ENCODE measurements around the gene CDC16.

The CDC16 gene

DNA sequence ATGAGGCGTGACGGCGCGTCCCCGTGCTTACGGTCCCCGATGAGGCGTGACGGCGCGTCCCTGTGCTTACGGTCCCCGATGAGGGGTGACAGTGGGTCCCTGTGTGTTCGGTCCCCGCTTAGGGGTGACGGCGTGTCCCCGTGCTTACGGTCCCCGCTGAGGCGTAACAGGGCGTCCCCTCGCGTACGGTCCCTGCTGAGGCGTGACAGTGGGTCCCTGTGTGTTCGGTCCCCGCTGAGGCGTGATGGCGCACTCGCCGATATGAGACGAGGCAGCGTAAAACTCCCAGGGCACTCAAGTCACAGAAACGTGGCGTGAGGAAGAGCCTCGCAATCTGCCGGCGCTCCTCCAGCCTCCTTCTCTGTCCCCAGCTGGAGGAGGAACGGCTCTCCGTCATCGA, 34.7 kb upstream of the CDC16 start:
- TF ChIP-seq, protein P1, sequence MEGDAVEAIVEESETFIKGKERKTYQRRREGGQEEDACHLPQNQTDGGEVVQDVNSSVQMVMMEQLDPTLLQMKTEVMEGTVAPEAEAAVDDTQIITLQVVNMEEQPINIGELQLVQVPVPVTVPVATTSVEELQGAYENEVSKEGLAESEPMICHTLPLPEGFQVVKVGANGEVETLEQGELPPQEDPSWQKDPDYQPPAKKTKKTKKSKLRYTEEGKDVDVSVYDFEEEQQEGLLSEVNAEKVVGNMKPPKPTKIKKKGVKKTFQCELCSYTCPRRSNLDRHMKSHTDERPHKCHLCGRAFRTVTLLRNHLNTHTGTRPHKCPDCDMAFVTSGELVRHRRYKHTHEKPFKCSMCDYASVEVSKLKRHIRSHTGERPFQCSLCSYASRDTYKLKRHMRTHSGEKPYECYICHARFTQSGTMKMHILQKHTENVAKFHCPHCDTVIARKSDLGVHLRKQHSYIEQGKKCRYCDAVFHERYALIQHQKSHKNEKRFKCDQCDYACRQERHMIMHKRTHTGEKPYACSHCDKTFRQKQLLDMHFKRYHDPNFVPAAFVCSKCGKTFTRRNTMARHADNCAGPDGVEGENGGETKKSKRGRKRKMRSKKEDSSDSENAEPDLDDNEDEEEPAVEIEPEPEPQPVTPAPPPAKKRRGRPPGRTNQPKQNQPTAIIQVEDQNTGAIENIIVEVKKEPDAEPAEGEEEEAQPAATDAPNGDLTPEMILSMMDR (IDR thresholded peaks at IDR 0.05; ENCODE audit: low read depth, low read length, missing control alignments), result no peak
- no peaks in the 10 kb centered on the region for H3K36me3 ChIP-seq (replicated peaks)
- no peak for DNase-seq
- in situ Hi-C loops (cut with HindIII; ENCODE audit: low pct_ligation_motif_present, low sequenced_read_pairs), result no loop called here
- no peak overlapping the region for H3K27ac ChIP-seq
- no peak overlapping the region for H3K4me3 ChIP-seq (ENCODE audit: low read depth, low read length)
- no peaks in the 10 kb centered on the region for H3K27me3 ChIP-seq (replicated peaks)

- TF ChIP-seq, protein P1 (IDR thresholded peaks at IDR 0.05; ENCODE audit: low read depth, low read length, missing control alignments), result no peak
- H3K27me3 ChIP-seq (replicated peaks), result no peaks in the 10 kb centered on the region
- H3K4me3 ChIP-seq (ENCODE audit: low read depth, low read length), result no peak overlapping the region
- H3K27ac ChIP-seq, result no peak overlapping the region
- no peaks in the 10 kb centered on the region for H3K36me3 ChIP-seq (replicated peaks)
- in situ Hi-C loops (cut with HindIII; ENCODE audit: low pct_ligation_motif_present, low sequenced_read_pairs), result no loop called here
- no peak for DNase-seq
Observed at GRCh38 chr13:114200399-114200911, 34.2 kb upstream of the CDC16 start.

GRCh38 chr13:114202581-114202980, 32.1 kb upstream of the CDC16 start:
- TF ChIP-seq, protein P1 (IDR thresholded peaks at IDR 0.05; ENCODE audit: low read depth, low read length, missing control alignments), result no peak
- Histone ChIP-seq H3K4me3 (ENCODE audit: low read depth, low read length) (no peak overlapping the region), H3K27ac (no peak overlapping the region), H3K27me3 (replicated peaks) (no peaks in the 10 kb centered on the region), H3K36me3 (replicated peaks) (no peaks in the 10 kb centered on the region)
- no peak for DNase-seq
- in situ Hi-C loops (cut with HindIII; ENCODE audit: low pct_ligation_motif_present, low sequenced_read_pairs), result no loop called here

DNA sequence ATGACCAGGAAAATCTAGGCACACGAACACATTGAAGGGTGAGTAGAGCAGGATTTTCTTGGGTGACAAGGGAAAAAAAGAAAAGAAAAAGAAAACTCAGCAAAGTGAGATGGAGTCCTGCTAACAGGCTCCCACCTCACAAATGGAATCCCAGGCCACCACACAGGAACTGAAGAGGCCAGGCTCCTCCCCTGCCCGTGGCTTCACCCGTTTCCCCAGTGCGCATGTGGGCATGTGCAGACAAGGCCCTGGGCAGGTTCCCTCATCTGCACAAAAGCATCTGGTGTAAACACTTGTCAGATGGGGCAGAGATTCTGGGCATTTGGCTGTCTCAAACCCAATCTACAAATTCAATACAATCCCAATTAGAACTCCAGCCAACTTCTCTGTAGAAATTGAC, 31.2 kb upstream of the CDC16 start:
- DNase-seq, result no peak
- TF ChIP-seq, protein P1 (IDR thresholded peaks at IDR 0.05; ENCODE audit: low read depth, low read length, missing control alignments), result no peak
- H3K27me3 ChIP-seq (replicated peaks), result no peaks in the 10 kb centered on the region
- H3K36me3 ChIP-seq (replicated peaks), result no peaks in the 10 kb centered on the region
- in situ Hi-C loops (cut with HindIII; ENCODE audit: low pct_ligation_motif_present, low sequenced_read_pairs), result no loop called here
- no peak overlapping the region for H3K4me3 ChIP-seq (ENCODE audit: low read depth, low read length)
- H3K27ac ChIP-seq, result no peak overlapping the region

- Histone ChIP-seq H3K27ac (no peak overlapping the region), H3K4me3 (ENCODE audit: low read depth, low read length) (no peak overlapping the region), H3K36me3 (replicated peaks) (no peaks in the 10 kb centered on the region), H3K27me3 (replicated peaks) (no peaks in the 10 kb centered on the region)
- no peak for DNase-seq
- TF ChIP-seq, protein P1 (IDR thresholded peaks at IDR 0.05; ENCODE audit: low read depth, low read length, missing control alignments), result no peak
- in situ Hi-C loops (cut with HindIII; ENCODE audit: low pct_ligation_motif_present, low sequenced_read_pairs), result no loop called here
Observed at GRCh38 chr13:114204894-114205293, 29.8 kb upstream of the CDC16 start.

- DNase-seq, result no peak
- in situ Hi-C loops (cut with HindIII; ENCODE audit: low pct_ligation_motif_present, low sequenced_read_pairs), result no loop called here
- Histone ChIP-seq H3K27ac (no peak overlapping the region), H3K4me3 (ENCODE audit: low read depth, low read length) (no peak overlapping the region), H3K27me3 (replicated peaks) (no peaks in the 10 kb centered on the region), H3K36me3 (replicated peaks) (no peaks in the 10 kb centered on the region)
- TF ChIP-seq, protein P1 (IDR thresholded peaks at IDR 0.05; ENCODE audit: low read depth, low read length, missing control alignments), result no peak
Observed at GRCh38 chr13:114208134-114208533, 26.6 kb upstream of the CDC16 start.

All from brain microvascular endothelial cell (primary cell).